Measurements from ENCODE around the gene GPR108. TPM values are rescaled to one million over a fixed set of nuclear protein-coding genes. Genes with fewer than 3 reads are reported as not detected.

GPR108 gene
- total RNA-seq, 4 donors from 2014 or later, result 38.2 to 61.7 (median 48.2) TPM

DNA sequence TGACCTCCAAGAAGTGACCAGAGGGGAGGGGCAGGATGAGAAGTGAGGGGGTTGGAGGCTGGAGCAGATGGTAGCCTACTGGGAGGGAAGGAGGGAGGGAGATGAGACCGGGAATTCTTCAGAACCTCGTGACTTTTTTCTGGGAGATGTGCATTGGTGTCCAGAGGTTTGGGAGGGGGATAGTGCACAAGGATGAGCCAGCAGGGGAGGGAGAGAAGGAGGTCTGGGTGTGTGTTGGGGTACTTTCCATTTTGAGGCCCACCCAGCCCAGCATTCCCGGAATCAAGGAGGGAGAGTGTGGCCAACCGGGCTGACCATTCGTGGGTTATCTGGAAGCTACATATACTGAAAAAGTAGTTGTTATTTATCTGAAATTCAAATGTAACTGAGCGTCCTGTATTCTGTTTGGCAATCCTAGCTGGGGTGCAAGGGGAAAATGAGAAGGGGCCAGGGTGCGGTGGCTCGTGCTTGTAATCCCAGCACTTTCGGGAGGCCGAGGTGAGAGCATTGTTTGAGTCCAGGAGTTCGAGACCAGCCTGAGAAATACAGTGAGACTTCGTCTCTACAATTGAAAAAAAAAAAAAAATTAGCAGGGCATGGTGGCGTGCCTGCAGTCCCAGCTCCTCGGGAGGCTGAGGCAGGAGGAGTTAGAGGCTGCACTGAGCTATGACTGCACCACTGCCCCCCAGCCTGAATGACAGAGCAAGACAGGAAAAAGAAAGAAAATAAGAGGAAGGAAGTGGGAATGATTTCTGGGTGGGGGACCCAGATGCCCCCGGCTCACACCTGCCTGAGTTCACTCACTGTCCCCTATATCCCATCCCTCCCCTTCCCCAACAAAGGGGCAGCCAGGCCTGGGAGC lies 12.5 kb downstream of the GPR108 start:
- Histone ChIP-seq H3K27me3 (peaks cover 0 to 18% (median 0%) of the 10 kb centered on the region in 4 donors), H3K4me3 (no peak overlapping the region), H3K9me3 (no peaks in the 10 kb centered on the region), H3K36me3 (peaks cover 0 to 5% (median 2%) of the 10 kb centered on the region in 4 donors), H3K4me1 (peaks cover 0 to 30% (median 14%) of the 10 kb centered on the region in 4 donors), H3K27ac (replicated peaks in 1 of 4) (peak overlapping the region in 3 of 4 donors; percentile 15 to 59 (median 17))
- DNase-seq (ENCODE audit: extremely low spot score), result no peak
- TF ChIP-seq POLR2AphosphoS5 (IDR thresholded peaks at IDR 0.05) (no peak), POLR2A (IDR thresholded peaks at IDR 0.05; ENCODE audit: low read depth) (no peak), EP300 (IDR thresholded peaks at IDR 0.05) (no peak)
- TF ChIP-seq, protein P1, sequence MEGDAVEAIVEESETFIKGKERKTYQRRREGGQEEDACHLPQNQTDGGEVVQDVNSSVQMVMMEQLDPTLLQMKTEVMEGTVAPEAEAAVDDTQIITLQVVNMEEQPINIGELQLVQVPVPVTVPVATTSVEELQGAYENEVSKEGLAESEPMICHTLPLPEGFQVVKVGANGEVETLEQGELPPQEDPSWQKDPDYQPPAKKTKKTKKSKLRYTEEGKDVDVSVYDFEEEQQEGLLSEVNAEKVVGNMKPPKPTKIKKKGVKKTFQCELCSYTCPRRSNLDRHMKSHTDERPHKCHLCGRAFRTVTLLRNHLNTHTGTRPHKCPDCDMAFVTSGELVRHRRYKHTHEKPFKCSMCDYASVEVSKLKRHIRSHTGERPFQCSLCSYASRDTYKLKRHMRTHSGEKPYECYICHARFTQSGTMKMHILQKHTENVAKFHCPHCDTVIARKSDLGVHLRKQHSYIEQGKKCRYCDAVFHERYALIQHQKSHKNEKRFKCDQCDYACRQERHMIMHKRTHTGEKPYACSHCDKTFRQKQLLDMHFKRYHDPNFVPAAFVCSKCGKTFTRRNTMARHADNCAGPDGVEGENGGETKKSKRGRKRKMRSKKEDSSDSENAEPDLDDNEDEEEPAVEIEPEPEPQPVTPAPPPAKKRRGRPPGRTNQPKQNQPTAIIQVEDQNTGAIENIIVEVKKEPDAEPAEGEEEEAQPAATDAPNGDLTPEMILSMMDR (IDR thresholded peaks at IDR 0.05), result no peak
- intact Hi-C loops (cut with DNase I), result no loop called here
- WGBS, result 72% methylated on average over 15 of the region's 15 CpGs

DNA sequence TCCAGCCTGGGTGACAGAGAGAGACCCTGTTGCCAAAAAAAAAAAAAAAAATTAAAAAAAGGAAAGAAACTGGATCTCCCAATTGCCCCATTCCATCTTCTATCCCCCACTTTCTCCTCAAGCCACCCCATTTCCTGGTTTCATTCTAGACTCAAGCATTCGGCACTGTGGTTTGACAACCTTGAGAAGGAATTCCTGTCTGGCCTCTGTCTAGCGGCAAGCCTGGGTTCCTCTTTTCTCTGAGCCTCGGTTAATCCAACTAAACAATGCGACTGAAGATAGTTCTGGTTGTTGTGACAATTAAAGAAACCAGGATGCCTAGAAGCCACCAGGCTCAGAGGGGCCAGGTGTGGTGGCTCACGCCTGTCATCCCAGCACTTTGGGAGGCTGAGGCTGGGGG lies 13.6 kb downstream of the GPR108 start:
- DNase-seq (ENCODE audit: extremely low spot score), result no peak
- Histone ChIP-seq H3K27ac (replicated peaks in 1 of 4) (peak overlapping the region; percentile 17 to 71 (median 60)), H3K4me1 (peaks cover 0 to 27% (median 13%) of the 10 kb centered on the region in 4 donors), H3K36me3 (no peaks in the 10 kb centered on the region), H3K4me3 (no peak overlapping the region), H3K9me3 (no peaks in the 10 kb centered on the region), H3K27me3 (peaks cover 0 to 26% (median 0%) of the 10 kb centered on the region in 4 donors)
- TF ChIP-seq EP300 (IDR thresholded peaks at IDR 0.05) (no peak), POLR2A (IDR thresholded peaks at IDR 0.05; ENCODE audit: low read depth) (no peak), POLR2AphosphoS5 (IDR thresholded peaks at IDR 0.05) (no peak)
- TF ChIP-seq, protein P1 (IDR thresholded peaks at IDR 0.05), result no peak
- intact Hi-C loops (cut with DNase I), result no loop called here
- WGBS, result 56% methylated on average over 5 of the region's 5 CpGs

DNA sequence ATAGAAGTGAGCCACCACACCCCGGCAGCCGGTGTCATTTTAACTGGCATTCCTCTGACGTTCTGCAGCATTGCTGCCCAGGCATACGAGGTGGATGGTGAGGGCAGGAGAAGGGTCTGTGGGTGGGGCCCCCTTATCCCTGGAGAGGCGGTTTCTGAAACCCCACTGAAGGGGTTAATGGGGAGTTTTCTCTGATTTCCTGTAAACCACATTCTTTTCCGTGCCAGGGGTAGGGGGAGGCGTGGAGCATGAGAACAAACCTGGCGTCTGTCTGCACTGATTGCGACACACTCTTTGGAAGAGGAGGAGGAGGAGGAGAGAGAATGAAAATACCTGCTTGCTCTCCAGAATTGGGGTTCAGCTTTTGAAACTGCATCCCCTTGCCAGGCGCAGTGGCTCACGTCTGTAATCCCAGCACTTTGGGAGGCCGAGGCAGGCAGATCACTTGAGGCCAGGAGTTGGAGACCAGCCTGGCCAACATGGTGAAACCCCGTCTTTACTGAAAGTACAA lies 14.2 kb downstream of the GPR108 start:
- peaks cover 0 to 3% (median 0%) of the 10 kb centered on the region in 4 donors for H3K36me3 ChIP-seq
- H3K4me1 ChIP-seq, result peaks cover 0 to 27% (median 12%) of the 10 kb centered on the region in 4 donors
- WGBS, result 26% methylated on average over 11 of the region's 13 CpGs
- H3K27ac ChIP-seq (replicated peaks in 1 of 4), result peak overlapping the region; percentile 17 to 71 (median 60)
- peak; percentile 93 for DNase-seq (ENCODE audit: extremely low spot score)
- H3K4me3 ChIP-seq, result no peak overlapping the region
- H3K27me3 ChIP-seq, result peaks cover 0 to 32% (median 0%) of the 10 kb centered on the region in 4 donors
- intact Hi-C loops (cut with DNase I), result no loop called here
- TF ChIP-seq, protein P1 (IDR thresholded peaks at IDR 0.05), result no peak
- no peak for TF ChIP-seq EP300 (IDR thresholded peaks at IDR 0.05)
- TF ChIP-seq POLR2AphosphoS5 (IDR thresholded peaks at IDR 0.05), result no peak
- no peak for TF ChIP-seq POLR2A (IDR thresholded peaks at IDR 0.05; ENCODE audit: low read depth)
- no peaks in the 10 kb centered on the region for H3K9me3 ChIP-seq

DNA sequence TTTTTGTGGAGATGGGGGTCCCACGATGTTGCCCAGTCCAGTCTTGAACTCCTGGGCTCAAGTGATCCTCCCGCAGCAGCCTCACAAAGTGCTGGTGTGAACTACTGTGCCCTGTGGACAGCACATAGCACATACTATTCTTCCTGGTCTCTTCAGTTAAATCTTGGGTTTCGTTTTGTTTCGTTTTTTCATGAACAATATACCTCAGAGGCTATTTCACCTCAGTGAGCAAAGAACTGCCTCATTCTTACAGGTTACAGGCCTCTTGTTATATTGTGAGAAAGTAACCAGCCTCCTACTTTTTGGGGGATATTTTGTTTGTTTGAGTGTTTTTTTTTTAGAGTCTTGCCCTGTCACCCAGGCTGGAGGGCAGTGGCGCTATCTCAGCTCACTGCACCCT lies 15.6 kb downstream of the GPR108 start:
- H3K27ac ChIP-seq (replicated peaks in 1 of 4), result peak overlapping the region in 2 of 4 donors; percentile 31 to 40
- peaks cover 0 to 6% (median 0%) of the 10 kb centered on the region in 4 donors for H3K36me3 ChIP-seq
- no peaks in the 10 kb centered on the region for H3K9me3 ChIP-seq
- DNase-seq (ENCODE audit: extremely low spot score), result no peak
- no peak for TF ChIP-seq POLR2AphosphoS5 (IDR thresholded peaks at IDR 0.05)
- TF ChIP-seq EP300 (IDR thresholded peaks at IDR 0.05), result no peak
- TF ChIP-seq, protein P1 (IDR thresholded peaks at IDR 0.05), result no peak
- no peak for TF ChIP-seq POLR2A (IDR thresholded peaks at IDR 0.05; ENCODE audit: low read depth)
- 86% methylated on average over 5 of the region's 5 CpGs for WGBS
- H3K4me3 ChIP-seq, result no peak overlapping the region
- intact Hi-C loops (cut with DNase I), result no loop called here
- peaks cover 0 to 38% (median 0%) of the 10 kb centered on the region in 4 donors for H3K27me3 ChIP-seq
- peaks cover 0 to 27% (median 12%) of the 10 kb centered on the region in 4 donors for H3K4me1 ChIP-seq
